HG03457 (cell line): Measurements from ENCODE around the gene INSYN2B.

ENCODE experiments used
- ATAC-seq: cut with Tn5 transposase; IDR thresholded peaks from one replicate; pipeline ENCODE4 v1.9.1; 2021; ENCODE audit warnings: moderate number of reproducible peaks; ENCODE audit not compliant: unreplicated experiment

INSYN2B gene

GRCh38 chr5:169895926-169896325 is 84.4 kb downstream of the INSYN2B start:
- ATAC-seq, result no peak

- ATAC-seq, result no peak
Observed at GRCh38 chr5:169893571-169893970, 86.7 kb downstream of the INSYN2B start.

GRCh38 chr5:169893010-169893409 is 87.3 kb downstream of the INSYN2B start:
- no peak for ATAC-seq

GRCh38 chr5:169889572-169889971 is 90.7 kb downstream of the INSYN2B start:
- ATAC-seq, result no peak

GRCh38 chr5:169886677-169887076 is 93.6 kb downstream of the INSYN2B start:
- no peak for ATAC-seq

DNA sequence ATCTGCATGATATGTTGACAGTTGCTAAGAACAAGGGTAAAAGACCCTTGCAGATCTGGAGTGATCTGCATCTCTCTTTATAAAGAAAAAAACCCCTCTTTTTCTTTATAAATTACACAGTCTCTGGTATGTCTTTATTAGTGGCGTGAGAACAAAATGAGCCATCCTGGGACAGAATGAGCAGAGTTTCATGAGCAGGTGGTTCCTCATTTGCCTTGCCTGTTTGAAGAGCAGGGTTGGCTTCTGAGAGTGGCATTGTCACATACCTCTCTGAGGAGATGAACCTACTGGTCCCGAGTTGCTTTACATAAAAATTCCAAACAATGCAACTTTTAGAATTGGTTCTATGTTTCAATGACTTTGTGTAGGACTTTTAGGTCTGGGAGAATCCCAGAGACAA is 94.3 kb downstream of the INSYN2B start:
- no peak for ATAC-seq

DNA sequence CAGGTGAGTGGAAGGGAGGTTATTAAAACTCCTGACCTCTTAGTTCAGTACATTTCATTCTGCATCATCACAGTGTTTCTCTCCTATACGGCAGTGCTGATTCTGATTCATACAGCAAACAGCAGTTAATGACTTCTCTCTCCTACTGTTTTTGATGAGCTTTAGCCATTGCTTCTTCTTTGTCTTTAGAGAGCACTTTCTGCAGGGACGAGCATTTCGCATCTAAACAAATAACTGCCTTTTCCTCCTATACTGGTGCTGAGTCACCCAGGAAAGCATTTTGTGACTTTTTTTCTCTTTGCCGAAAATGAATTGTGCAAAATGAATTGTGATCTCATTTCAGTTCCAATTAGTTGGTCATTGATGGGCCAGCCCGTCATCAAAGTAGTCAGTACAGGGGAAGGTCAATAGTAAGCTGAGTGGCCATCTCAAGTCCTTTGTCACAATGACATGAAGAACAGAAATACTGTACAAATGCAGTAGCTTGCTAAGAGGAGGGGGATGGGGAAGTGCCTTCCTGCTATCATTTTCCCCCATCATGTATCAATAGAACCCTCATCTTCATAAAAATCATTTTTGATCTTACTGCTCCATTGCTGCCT is 98.5 kb downstream of the INSYN2B start:
- no peak for ATAC-seq

DNA sequence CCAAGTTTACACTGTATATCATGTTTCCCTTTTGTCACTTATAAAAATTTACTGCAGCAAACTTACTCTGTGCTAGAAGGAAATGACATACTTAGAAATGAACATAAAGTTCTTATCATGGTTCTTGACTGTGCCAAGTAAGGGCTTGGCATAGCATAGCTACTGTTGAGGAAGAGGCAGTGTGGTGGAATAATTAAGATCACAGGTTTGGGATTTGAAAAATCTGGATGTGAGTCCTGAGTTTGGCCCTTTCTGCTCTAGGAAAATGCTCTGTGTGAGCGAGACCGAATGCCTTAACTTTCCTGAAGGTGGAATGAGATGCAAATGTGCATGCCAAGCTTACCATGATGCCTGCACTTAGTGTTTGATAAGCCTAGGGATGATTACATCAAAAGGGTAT is 99.5 kb downstream of the INSYN2B start:
- no peak for ATAC-seq

DNA sequence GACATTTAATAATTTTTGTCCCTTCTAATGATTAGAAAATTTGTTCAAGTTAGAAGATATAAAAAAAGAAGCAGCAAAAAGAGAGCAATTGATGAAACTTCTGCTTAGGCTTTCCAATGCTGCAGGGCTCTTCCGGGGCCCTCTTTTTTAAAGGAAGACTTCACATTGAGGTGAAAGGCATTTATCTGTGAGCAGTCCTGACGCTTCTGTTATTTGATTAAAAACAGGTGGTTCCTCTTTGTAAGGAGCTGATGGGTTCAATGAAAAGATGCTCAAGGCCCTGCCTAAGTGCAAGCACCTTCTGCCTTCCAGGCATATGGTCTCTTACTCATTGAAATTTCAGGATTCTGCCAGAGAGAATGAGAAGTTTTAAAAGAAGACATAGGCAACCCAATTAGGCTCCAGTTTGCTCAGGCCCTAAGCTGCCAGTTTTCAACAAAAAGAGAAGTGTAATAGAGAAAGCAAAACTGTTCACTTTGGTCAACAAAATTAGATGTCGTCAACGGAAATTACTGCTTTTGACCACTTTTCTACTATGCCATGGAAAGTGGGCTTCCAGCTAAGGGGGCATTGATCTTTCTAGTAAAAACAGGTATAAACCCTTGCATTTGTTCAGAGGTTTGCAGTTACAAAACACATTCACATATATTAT is 100.2 kb downstream of the INSYN2B start:
- ATAC-seq, result no peak

DNA sequence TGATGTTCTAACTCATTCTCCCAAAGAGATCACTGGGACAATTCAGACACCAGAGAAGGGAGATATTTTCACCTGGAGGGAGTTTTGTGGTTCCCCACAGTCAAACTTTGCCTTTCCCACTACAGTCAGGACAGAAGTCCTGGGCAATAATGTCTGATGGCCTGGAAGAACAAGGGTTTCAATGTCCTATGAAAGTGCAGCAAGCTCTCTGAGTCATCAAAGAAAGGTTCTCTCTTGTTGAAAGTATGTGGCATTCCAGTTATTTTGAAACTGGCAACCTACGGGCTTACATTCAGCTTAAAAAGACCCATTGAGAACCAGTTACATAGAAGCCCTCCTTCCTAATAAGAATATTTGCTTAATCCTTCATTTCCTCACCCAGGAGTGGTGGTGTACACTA is 103.9 kb downstream of the INSYN2B start:
- ATAC-seq, result no peak

- no peak for ATAC-seq
Observed at GRCh38 chr5:169875731-169876130, 104.6 kb downstream of the INSYN2B start.

DNA sequence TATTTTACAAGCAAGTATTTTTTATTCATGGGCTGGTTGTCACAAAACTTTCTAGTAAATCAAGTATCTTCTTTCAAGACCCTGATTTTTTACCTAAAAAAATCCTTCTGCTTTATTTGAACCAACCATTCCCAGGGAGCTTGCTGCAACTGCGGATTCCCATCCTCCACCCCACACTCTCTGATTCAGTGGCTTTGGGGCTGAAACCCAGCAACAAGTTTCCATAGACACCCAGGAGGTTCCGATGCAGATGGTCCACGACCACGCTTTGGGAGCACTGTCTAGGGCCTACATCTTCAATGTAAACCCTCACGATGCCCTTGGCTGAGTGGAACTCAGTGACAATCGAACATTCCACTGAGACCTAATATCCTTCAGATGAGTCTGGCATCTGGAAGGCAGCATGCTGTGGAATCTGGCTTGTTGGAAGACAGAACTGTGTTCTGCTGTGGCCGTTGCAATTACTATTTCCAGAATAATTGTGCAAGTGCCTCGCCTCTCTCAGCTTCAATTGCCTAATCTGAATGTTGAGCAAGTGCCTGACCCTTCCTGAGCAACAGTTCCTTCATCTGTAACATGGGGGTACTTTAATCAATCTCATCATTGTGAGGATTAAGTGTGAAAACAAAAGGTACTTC is 105.1 kb downstream of the INSYN2B start:
- ATAC-seq, result no peak

DNA sequence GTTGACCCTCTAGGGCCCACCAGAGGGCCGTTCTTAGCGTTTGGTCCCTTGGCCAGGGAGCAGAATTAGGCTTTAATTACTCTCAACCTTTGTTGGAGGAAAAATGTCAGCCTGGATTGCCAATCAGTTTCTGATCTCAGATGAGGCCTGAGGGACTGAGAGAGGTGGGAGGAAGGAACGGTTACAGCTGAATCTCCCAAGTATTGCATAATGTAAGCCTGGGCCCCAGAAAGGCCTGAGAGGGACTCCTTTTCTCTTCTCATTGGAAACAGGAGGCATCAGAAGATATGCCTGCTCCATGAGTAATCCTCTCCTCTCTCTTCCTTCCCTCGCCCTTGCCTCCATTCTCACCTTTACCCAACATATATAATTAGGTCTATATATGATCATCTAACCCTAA is 105.7 kb downstream of the INSYN2B start:
- ATAC-seq, result no peak

- ATAC-seq, result no peak
Observed at GRCh38 chr5:169873642-169874041, 106.7 kb downstream of the INSYN2B start.

DNA sequence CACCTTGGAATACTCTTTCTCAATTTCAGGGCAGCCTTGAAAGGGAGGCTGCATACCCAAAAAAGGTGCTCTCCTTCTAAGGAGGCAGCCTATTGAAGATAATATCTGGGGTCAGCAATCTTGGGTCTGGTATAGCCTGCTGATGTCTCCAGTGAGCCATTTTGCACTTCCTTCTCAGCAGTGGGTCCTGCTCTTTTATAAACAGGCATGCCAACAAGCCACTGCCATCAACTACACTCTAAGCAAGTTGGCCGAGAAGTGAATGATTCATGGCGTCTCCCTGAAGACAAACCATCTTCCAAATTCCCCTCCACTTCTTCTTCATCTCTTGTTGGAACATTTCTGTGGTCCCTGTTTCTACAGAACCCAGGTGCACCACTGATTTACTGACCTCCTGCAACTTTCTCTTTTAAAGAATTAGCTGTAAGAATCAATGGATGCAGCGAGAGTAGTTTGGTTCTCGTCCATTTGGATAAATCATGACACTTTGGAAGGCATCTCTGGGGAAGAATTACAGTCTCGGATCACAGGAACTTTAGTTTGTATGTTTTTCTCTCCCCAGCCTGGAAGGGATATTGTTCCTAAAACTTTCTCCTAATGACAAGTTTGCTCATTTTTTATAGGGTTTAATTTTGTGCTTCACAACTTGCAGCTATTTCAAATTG is 108.3 kb downstream of the INSYN2B start:
- no peak for ATAC-seq

GRCh38 chr5:169870211-169870610 is 110.1 kb downstream of the INSYN2B start:
- ATAC-seq, result no peak

DNA sequence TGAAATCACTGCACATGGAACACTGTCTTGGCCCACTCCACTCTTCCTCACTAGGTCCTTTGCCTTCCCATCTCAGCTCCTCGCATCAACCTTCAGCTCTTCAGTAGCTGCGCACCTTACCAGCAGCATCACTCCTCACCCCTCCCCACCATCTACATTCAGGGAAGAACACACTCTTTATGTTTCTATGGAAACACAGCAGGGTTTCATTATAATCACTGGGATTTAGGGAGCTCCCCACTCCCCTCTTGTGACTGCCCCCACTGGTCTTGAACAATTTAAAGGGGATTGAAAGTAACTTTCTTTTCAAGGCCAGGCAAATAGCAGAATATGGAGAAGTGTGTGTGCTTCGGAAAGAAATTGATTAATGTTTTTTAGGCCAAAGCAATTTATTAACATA is 111.2 kb downstream of the INSYN2B start:
- no peak for ATAC-seq

DNA sequence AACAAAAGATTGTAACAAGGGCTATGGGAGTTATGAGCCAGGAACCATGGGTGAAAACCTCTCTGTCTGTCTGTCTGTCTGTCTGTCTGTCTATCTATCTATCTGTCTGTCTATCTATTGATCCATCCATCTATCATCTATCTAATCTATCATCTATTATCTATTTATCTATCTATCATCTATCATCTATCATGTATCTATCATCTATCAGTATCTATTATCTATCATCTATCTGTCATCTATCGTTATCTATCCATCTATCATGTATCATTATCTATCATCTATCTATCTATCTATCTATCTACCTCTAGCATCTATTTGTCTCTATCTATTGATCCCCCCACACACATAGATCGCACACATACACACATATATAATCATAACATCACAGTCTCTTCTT is 112.9 kb downstream of the INSYN2B start:
- ATAC-seq, result no peak

- no peak for ATAC-seq
Observed at GRCh38 chr5:169864483-169864882, 115.8 kb downstream of the INSYN2B start.

- ATAC-seq, result no peak
Observed at GRCh38 chr5:169862391-169862811, 117.9 kb downstream of the INSYN2B start.

- ATAC-seq, result no peak
Observed at GRCh38 chr5:169861934-169862333, 118.4 kb downstream of the INSYN2B start.

DNA sequence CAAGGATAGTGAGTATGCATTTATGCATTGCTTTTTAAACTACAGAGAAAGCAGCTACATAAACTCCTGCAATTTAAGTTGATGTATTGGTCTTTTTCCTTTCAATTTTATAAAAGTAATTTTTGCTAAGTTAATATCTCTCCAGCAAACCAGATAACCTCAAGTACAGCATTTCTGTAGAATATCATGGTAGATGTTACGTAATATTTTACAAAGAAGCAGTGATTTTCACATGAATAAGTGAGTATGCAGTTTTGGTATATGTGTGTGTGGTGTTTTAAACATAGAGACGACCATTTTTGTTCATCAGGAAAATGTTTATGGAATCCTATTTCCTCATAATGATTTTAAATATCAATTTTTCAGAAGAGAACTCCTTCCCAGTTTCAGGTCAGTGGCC is 118.9 kb downstream of the INSYN2B start:
- ATAC-seq, result no peak
